ENCODE results near the gene CEP83. TPM values are rescaled to one million over a fixed set of nuclear protein-coding genes. Genes with fewer than 3 reads are reported as not detected.
"Not testable (repeated sequence)": the region's sequence is repeated elsewhere in the genome, so short reads cannot be mapped to it uniquely, and the experiment has no call there.

Gene CEP83
- total RNA-seq, 1 donor from 2014 or later: 9.8 TPM

DNA sequence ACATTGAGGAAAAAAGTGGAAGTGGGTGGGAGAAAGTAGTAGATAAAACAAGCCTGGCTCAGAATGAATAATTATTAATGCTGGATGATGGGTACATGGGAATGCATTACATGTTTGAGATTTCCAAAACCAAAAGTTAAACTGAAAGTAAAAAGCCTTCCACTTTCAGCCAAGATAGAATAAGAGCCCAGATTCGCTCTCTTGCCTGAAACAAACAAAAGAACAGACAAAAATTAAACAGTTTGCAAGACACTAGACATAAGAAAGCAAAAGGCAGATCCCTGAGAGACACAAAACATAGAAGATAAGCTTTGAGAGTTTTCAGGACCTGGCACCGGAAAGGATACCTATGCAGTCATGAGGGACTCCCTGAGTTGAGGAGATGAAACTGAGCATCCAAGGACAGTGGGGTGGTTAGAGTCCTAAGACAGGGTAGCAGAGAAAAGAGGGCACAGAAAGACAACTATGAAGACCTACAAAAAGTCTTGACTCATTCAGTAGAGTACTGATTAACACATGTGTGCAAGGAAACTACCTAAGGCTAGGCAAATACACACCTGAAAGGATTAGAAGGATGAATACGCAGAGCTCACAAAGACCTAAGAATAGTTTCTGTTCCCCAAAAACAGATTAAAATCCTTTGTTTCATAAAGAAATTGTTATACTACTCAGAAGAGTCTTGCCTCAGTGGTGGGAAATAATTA, 54.1 kb downstream of the CEP83 start:
- Histone ChIP-seq H3K4me1 (peaks cover 20% of the 10 kb centered on the region), H3K9me3 (replicated peaks) (no peaks in the 10 kb centered on the region), H3K27ac (replicated peaks) (peak overlapping the region; percentile 43), H3K4me3 (peak overlapping the region; percentile 39), H3K36me3 (peaks cover 12% of the 10 kb centered on the region), H3K27me3 (ENCODE audit: low read depth) (no peaks in the 10 kb centered on the region)
- TF ChIP-seq CTCF (IDR thresholded peaks at IDR 0.05; ENCODE audit: borderline replicate concordance): no peak
- intact Hi-C loops (cut with micrococcal nuclease): no loop called here
- no peak for DNase-seq

GRCh38 chr12:94404854-94405253, 54.8 kb downstream of the CEP83 start:
- DNase-seq: no peak
- no peak for TF ChIP-seq CTCF (IDR thresholded peaks at IDR 0.05; ENCODE audit: borderline replicate concordance)
- Histone ChIP-seq H3K4me1 (peaks cover 20% of the 10 kb centered on the region), H3K36me3 (peaks cover 20% of the 10 kb centered on the region), H3K4me3 (peak overlapping the region; percentile 39), H3K9me3 (replicated peaks) (peaks cover 3% of the 10 kb centered on the region), H3K27ac (replicated peaks) (peak overlapping the region; percentile 43), H3K27me3 (ENCODE audit: low read depth) (no peaks in the 10 kb centered on the region)
- intact Hi-C loops (cut with micrococcal nuclease): no loop called here

DNA sequence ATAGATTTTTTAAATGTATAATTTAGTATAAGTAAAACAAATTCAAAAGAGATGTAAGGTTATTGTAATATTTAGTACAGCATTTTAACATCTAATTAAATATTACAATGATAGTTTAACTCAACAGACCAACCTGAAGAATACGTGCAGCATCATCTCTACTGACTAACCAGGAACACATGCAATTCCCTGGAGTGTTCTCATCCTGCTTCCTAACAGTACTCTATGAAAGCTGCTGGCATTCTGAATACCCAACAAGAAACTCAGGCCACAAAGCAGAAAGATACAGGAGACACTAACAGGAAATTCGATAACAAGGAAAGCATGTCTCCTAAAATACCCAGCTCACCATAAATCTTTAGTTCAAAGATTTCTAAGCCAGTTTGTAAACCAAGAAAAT, 58.3 kb downstream of the CEP83 start:
- Histone ChIP-seq H3K36me3 (peaks cover 41% of the 10 kb centered on the region), H3K9me3 (replicated peaks) (peaks cover 26% of the 10 kb centered on the region), H3K27me3 (ENCODE audit: low read depth) (no peaks in the 10 kb centered on the region), H3K4me1 (peaks cover 20% of the 10 kb centered on the region), H3K4me3 (no peak overlapping the region), H3K27ac (replicated peaks) (no peak overlapping the region)
- intact Hi-C loops (cut with micrococcal nuclease): no loop called here
- no peak for DNase-seq
- TF ChIP-seq CTCF (IDR thresholded peaks at IDR 0.05; ENCODE audit: borderline replicate concordance): no peak

- DNase-seq; H3K4me3 ChIP-seq; H3K27ac ChIP-seq (replicated peaks); H3K27me3 ChIP-seq (ENCODE audit: low read depth); intact Hi-C loops (cut with micrococcal nuclease); H3K4me1 ChIP-seq: not testable (repeated sequence)
- Histone ChIP-seq H3K9me3 (replicated peaks) (peaks cover 26% of the 10 kb centered on the region), H3K36me3 (peaks cover 41% of the 10 kb centered on the region)
These were observed 61.0 kb downstream of the CEP83 start for GRCh38 chr12:94398685-94399084.

- H3K4me3 ChIP-seq: no peak overlapping the region
- no peak for DNase-seq
- no peaks in the 10 kb centered on the region for H3K27me3 ChIP-seq (ENCODE audit: low read depth)
- H3K9me3 ChIP-seq (replicated peaks): peaks cover 26% of the 10 kb centered on the region
- peaks cover 38% of the 10 kb centered on the region for H3K36me3 ChIP-seq
- H3K27ac ChIP-seq (replicated peaks): no peak overlapping the region
- no peaks in the 10 kb centered on the region for H3K4me1 ChIP-seq
- intact Hi-C loops (cut with micrococcal nuclease): no loop called here
- no peak for TF ChIP-seq CTCF (IDR thresholded peaks at IDR 0.05; ENCODE audit: borderline replicate concordance)
These were observed 62.3 kb downstream of the CEP83 start for GRCh38 chr12:94397401-94397800.

- H3K4me1 ChIP-seq; H3K27me3 ChIP-seq (ENCODE audit: low read depth); intact Hi-C loops (cut with micrococcal nuclease); H3K4me3 ChIP-seq; H3K27ac ChIP-seq (replicated peaks); DNase-seq: not testable (repeated sequence)
- H3K9me3 ChIP-seq (replicated peaks): peaks cover 38% of the 10 kb centered on the region
- H3K36me3 ChIP-seq: peaks cover 34% of the 10 kb centered on the region
These were observed 63.7 kb downstream of the CEP83 start for GRCh38 chr12:94396014-94396413.
